IPS-18c (cell line): ENCODE data around the gene EIF4E2.

Experiments used
- H3K4me3 ChIP-seq: 2 replicates; pipeline ENCODE4 v1.7.0; 2013; ENCODE audit warnings: low read depth, mild to moderate bottlenecking, low read length, moderate library complexity; ENCODE audit not compliant: insufficient read depth
- H3K9me3 ChIP-seq: one replicate; pipeline ENCODE4 v1.6.1; 2013; ENCODE audit warnings: mild to moderate bottlenecking, low read length, moderate library complexity; ENCODE audit not compliant: control insufficient read depth, insufficient read depth

EIF4E2 gene

DNA sequence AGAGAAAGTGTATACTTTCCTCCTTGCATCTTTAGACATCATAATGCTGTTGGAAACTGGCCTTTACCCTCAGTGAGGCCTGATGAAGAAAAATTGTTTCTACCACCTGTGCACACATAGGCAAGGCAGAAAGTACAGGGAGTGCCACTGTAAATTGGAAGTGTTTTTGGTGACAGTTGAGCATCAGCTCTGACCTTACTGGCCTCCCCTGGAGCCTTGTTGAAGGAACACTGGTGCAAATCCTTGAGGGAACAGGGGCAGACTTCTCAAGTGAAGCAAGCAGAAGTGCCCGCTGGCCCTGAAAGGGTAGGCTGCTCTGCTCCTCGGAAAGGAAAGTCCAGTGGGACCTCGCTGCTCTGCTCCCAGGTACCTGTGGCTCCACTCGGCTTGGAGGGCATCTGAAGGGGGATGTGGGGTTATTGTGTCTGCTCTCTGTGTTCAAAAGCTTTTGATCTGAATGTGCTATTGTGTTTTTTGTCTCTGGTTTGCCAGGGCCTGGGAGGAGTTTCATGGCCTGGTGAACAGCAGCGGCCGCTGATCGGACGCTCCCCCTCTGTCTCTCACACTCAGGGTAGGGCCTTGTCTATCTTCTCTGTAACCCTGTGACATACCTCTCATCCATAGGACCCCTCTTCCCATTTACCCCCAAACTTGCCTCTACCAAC lies 23.4 kb downstream of the EIF4E2 start:
- H3K4me3 ChIP-seq = no peak overlapping the region

GRCh38 chr2:232574674-232575403 lies 24.4 kb downstream of the EIF4E2 start:
- H3K4me3 ChIP-seq = no peak overlapping the region
- no peaks in the 10 kb centered on the region for H3K9me3 ChIP-seq

More for the DNA sequence above, 23.4 kb downstream of the EIF4E2 start:
- H3K9me3 ChIP-seq = no peaks in the 10 kb centered on the region

- no peak overlapping the region for H3K4me3 ChIP-seq
These were observed 24.9 kb downstream of the EIF4E2 start for GRCh38 chr2:232575404-232575746.

GRCh38 chr2:232576995-232577394 lies 26.5 kb downstream of the EIF4E2 start:
- Histone ChIP-seq H3K4me3 (no peak overlapping the region), H3K9me3 (no peaks in the 10 kb centered on the region)

More at GRCh38 chr2:232575404-232575746, 24.9 kb downstream of the EIF4E2 start:
- no peaks in the 10 kb centered on the region for H3K9me3 ChIP-seq

GRCh38 chr2:232577841-232578240 lies 27.4 kb downstream of the EIF4E2 start:
- H3K4me3 ChIP-seq = no peak overlapping the region
- no peaks in the 10 kb centered on the region for H3K9me3 ChIP-seq

- Histone ChIP-seq H3K4me3 (no peak overlapping the region), H3K9me3 (no peaks in the 10 kb centered on the region)
These were observed 28.1 kb downstream of the EIF4E2 start for GRCh38 chr2:232578626-232579025.

DNA sequence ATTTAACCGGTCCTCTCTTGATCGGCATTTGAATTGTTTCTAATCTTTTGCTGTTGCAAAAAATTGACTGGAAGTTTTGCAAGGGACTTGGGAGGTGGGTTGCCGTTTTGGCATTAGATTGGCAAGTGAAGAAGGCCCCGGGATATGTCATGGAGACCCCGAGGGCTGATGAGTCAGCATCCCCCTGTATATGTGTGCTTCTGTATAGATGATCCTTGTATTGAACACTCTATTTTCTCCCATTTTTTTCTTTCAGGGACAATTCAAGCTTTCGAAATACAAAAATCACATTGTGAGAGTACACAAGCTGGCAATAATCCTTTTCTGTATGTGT lies 30.1 kb downstream of the EIF4E2 start:
- no peaks in the 10 kb centered on the region for H3K9me3 ChIP-seq
- H3K4me3 ChIP-seq = no peak overlapping the region

- Histone ChIP-seq H3K9me3 (no peaks in the 10 kb centered on the region), H3K4me3 (no peak overlapping the region)
These were observed 31.2 kb downstream of the EIF4E2 start for GRCh38 chr2:232581725-232582124.

GRCh38 chr2:232584238-232584637 lies 33.7 kb downstream of the EIF4E2 start:
- Histone ChIP-seq H3K4me3 (no peak overlapping the region), H3K9me3 (no peaks in the 10 kb centered on the region)

GRCh38 chr2:232586943-232587505 lies 36.5 kb downstream of the EIF4E2 start:
- Histone ChIP-seq H3K9me3 (no peaks in the 10 kb centered on the region), H3K4me3 (no peak overlapping the region)

GRCh38 chr2:232587512-232587911 lies 37.0 kb downstream of the EIF4E2 start:
- no peak overlapping the region for H3K4me3 ChIP-seq
- H3K9me3 ChIP-seq = no peaks in the 10 kb centered on the region

- no peaks in the 10 kb centered on the region for H3K9me3 ChIP-seq
- H3K4me3 ChIP-seq = no peak overlapping the region
These were observed 37.5 kb downstream of the EIF4E2 start for GRCh38 chr2:232588031-232588430.

DNA sequence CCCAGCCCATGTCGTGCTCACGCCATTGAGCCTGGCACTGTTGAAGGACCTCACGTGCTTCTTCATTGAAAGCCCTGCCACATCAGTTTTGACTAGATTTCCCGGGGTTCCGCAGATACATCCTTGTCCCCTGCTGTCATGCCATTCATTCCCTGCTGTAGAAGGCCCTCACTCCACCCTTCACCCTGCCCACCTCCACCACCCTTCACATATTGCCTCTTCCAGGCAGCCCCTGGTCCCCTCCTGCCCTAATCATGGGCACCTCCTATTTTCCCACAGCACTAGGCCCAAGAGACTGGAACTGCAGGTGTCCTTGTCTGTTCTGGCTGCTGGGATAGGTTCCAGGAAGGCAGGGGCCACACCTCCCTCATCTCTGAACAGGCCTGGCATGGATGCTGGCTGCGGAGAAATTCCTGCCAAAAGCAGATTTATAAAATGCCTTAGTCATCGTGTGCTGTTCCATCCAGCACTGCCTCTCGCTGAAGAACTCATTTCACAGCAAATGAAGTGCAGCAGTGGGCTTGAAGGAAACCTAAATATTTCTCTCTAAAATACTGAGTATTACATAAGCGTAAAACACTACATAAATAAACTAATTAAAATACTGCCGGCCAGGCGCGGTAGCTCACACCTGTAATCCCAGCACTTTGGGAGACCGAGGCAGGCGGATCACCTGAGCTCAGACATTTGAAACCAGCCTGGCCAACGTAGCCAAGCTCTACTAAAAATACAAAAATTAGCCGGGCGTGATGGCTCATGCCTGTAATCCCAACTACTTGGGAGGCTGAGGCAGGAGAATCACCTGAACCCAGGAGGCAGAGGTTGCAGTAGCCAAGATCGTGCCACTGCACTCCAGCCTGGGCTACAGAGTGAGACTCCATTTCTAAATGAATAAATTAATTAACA lies 38.4 kb downstream of the EIF4E2 start:
- Histone ChIP-seq H3K4me3 (no peak overlapping the region), H3K9me3 (no peaks in the 10 kb centered on the region)

DNA sequence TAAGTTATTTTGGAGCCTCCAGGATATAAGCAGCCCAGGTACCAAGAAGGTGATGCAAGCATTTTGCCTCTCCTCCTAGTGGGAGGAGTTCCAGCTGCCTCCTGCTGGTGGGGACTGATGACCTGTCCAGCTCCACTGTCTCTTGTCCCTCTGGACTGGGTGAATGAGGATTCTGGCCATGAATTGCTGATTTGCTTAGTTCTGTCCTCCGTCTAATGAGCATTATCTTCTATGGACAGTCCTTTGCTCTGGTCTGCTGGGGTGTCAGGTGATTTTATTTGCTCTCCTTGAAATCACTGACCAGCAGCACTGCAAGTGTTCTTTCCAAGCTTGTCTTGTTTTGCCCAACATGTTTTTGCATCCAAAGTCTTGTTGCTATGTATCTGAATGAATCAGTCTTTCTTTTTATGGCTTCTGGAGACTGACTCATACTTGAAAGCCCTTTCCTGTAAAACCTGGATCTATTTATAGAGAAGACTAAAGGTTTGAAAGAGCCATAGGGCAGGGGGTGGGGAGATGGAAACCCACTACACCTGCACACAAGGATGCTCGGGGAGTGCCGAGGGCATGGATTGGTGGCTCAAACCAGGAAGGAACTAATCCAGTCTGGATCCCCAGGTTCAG lies 42.4 kb downstream of the EIF4E2 start:
- Histone ChIP-seq H3K9me3 (no peaks in the 10 kb centered on the region), H3K4me3 (no peak overlapping the region)

DNA sequence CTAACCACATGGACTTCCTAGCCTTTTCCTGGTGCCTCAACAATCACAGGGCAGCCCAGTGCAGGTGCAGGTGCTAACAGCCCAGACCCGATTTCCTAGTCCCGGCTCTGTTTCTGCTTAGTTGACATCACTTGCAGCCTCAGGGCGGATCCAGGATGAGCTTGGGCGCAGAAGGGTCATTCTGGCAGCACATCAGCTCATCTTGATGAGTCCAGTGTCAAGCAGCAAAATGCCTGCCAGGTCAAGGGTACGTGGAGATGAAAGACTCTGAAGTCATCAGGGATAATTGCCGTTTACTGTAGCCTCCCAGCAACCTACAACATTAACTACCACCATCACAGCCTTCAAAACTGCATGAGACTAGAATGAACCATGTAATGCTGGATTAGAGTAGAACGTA lies 43.5 kb downstream of the EIF4E2 start:
- Histone ChIP-seq H3K4me3 (no peak overlapping the region), H3K9me3 (no peaks in the 10 kb centered on the region)

- H3K9me3 ChIP-seq = no peaks in the 10 kb centered on the region
- H3K4me3 ChIP-seq = no peak overlapping the region
These were observed 47.0 kb downstream of the EIF4E2 start for GRCh38 chr2:232597362-232598079.

GRCh38 chr2:232598293-232598692 lies 47.8 kb downstream of the EIF4E2 start:
- H3K4me3 ChIP-seq = no peak overlapping the region
- no peaks in the 10 kb centered on the region for H3K9me3 ChIP-seq
